Stimulated activated CD8-positive, alpha-beta memory T cell treated with anti-CD3 and anti-CD28 coated beads, Interleukin-15, amount 100 ng/mL, for 24 hours (primary cell): ENCODE measurements around the gene WWOX.

Experiments used
- DNase-seq: peaks from one replicate; pipeline ENCODE4 v3.0.0-alpha.2; 2020; ENCODE audit warnings: low read depth

The WWOX gene

GRCh38 chr16:79101491-79101890 is 1002.0 kb downstream of the WWOX start:
- no peak for DNase-seq

- no peak for DNase-seq
These were observed 1005.1 kb downstream of the WWOX start for GRCh38 chr16:79104567-79104966.

GRCh38 chr16:79107301-79107700 is 1007.8 kb downstream of the WWOX start:
- no peak for DNase-seq

- no peak for DNase-seq
These were observed 1010.3 kb downstream of the WWOX start for GRCh38 chr16:79109771-79110170.

- DNase-seq, result no peak
These were observed 1010.8 kb downstream of the WWOX start for GRCh38 chr16:79110242-79110641.

- no peak for DNase-seq
These were observed 1011.5 kb downstream of the WWOX start for GRCh38 chr16:79110953-79111352.

GRCh38 chr16:79112462-79112861 is 1013.0 kb downstream of the WWOX start:
- no peak for DNase-seq

- no peak for DNase-seq
These were observed 1014.4 kb downstream of the WWOX start for GRCh38 chr16:79113826-79114225.

GRCh38 chr16:79114759-79115158 is 1015.3 kb downstream of the WWOX start:
- DNase-seq, result no peak

- no peak for DNase-seq
These were observed 1022.5 kb downstream of the WWOX start for GRCh38 chr16:79121906-79122305.

- no peak for DNase-seq
These were observed 1022.9 kb downstream of the WWOX start for GRCh38 chr16:79122343-79122742.

GRCh38 chr16:79124016-79124756 is 1024.7 kb downstream of the WWOX start:
- DNase-seq, result no peak

GRCh38 chr16:79127766-79128165 is 1028.3 kb downstream of the WWOX start:
- DNase-seq, result no peak

GRCh38 chr16:79128706-79129105 is 1029.3 kb downstream of the WWOX start:
- no peak for DNase-seq

GRCh38 chr16:79130616-79131015 is 1031.2 kb downstream of the WWOX start:
- no peak for DNase-seq

GRCh38 chr16:79131321-79132075 is 1032.0 kb downstream of the WWOX start:
- no peak for DNase-seq

GRCh38 chr16:79132701-79133100 is 1033.2 kb downstream of the WWOX start:
- no peak for DNase-seq

- no peak for DNase-seq
These were observed 1034.8 kb downstream of the WWOX start for GRCh38 chr16:79134300-79134699.

GRCh38 chr16:79136955-79137354 is 1037.5 kb downstream of the WWOX start:
- no peak for DNase-seq

- DNase-seq, result no peak
These were observed 1038.0 kb downstream of the WWOX start for GRCh38 chr16:79137426-79137939.

- no peak for DNase-seq
These were observed 1040.3 kb downstream of the WWOX start for GRCh38 chr16:79139799-79140198.

GRCh38 chr16:79143026-79143425 is 1043.6 kb downstream of the WWOX start:
- DNase-seq, result no peak

- no peak for DNase-seq
These were observed 1050.7 kb downstream of the WWOX start for GRCh38 chr16:79150151-79150550.
